OCI-LY3 (cell line): ENCODE data around the gene CCDC201.
"Not testable (repeated sequence)": the region's sequence is repeated elsewhere in the genome, so short reads cannot be mapped to it uniquely, and the experiment has no call there.

Experiments
- H2AFZ ChIP-seq: fragments of 200-600, 300-600 bp; shearing (Covaris generic); 2 replicates; pipeline ENCODE4 v1.6.0; 2014; ENCODE audit warnings: antibody characterized with exemption, low read depth, low read length
- H3K27ac ChIP-seq: fragments of 200-600, 300-600 bp; sonication (generic); 2 replicates; pipeline ENCODE4 v1.5.1; 2014; ENCODE audit warnings: mild to moderate bottlenecking, low read length, moderate library complexity, mixed read lengths
- H3K27me3 ChIP-seq: fragments of 200-600, 300-600 bp; sonication (generic); 2 replicates; pipeline ENCODE4 v1.6.1; 2014; ENCODE audit warnings: low read depth, low read length, mixed read lengths
- H3K36me3 ChIP-seq: fragments of 200-600, 300-600 bp; sonication (generic); replicated peaks from 2 replicates; pipeline ENCODE3; 2014; ENCODE audit warnings: low read depth, low read length, mixed read lengths
- H3K4me1 ChIP-seq: fragments of 300-600, 200-600 bp; sonication (generic); 2 replicates; pipeline ENCODE4 v1.6.1; 2014; ENCODE audit warnings: low read length, mixed read lengths
- H3K4me2 ChIP-seq: fragments of 200-600, 300-600 bp; sonication (generic); 2 replicates; pipeline ENCODE4 v1.6.1; 2014; ENCODE audit warnings: low read length, mixed read lengths
- H3K4me3 ChIP-seq: fragments of 300-600, 200-600 bp; sonication (generic); 2 replicates; pipeline ENCODE4 v1.5.1; 2014; ENCODE audit warnings: antibody characterized with exemption, mild to moderate bottlenecking, low read length, moderate library complexity
- H3K79me2 ChIP-seq: fragments of 300-600, 200-600 bp; shearing (Covaris generic); 2 replicates; pipeline ENCODE4 v1.6.1; 2014; ENCODE audit warnings: mild to moderate bottlenecking, low read length, mixed read lengths
- H3K9ac ChIP-seq: fragments of 300-600, 200-600 bp; shearing (Covaris generic); 2 replicates; pipeline ENCODE4 v1.6.0; 2014; ENCODE audit warnings: mild to moderate bottlenecking, low read length, moderate library complexity
- H3K9me3 ChIP-seq: fragments of 200-600, 300-600 bp; shearing (Covaris generic); 2 replicates; pipeline ENCODE4 v1.6.1; 2014; ENCODE audit warnings: low read length, mixed read lengths; ENCODE audit not compliant: insufficient read depth
- H4K20me1 ChIP-seq: fragments of 200-600, 300-600 bp; sonication (generic); 2 replicates; pipeline ENCODE4 v1.6.1; 2016; ENCODE audit warnings: low read length, mixed read lengths; ENCODE audit not compliant: insufficient read depth

CCDC201 gene

DNA sequence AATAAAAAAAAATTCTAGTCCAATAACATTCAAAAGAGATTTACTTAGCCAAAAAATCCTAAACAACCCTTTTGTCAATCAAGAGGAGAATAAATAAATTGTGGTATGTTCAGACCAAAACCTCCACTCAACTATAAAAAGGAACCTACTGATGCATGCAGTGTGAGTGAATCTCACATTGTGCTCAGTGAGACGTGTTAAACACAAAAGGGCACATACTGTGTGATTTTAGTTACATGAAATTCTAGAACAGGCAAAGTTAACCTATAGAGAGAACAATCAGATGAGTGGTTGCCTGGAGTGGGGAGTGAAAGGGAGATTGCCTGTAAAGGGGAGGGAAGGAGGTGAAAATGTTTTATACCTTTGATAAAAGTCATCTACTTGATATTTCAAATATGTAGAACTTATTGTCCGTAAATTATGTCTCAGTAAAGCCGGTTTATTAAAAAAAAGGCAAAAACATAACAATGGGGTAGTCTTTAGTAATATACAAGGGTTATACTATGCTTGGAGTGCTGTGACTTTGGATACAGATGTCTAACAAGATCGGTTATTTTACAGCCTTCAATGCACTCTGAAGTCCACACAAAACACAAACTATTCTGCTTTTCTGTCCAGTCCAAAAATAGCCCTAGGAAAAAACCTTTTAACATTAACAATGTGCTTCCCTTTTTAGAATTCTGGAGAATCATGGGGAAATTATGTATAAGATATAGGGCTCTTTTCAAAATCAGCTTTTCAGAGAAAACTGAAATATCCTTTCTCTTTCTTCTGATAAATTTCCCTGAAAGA is 30.8 kb downstream of the CCDC201 start:
- not testable (repeated sequence) for H3K27ac ChIP-seq, H3K79me2 ChIP-seq, H3K9ac ChIP-seq, H3K4me3 ChIP-seq, H3K4me2 ChIP-seq, H4K20me1 ChIP-seq, H3K27me3 ChIP-seq, H2AFZ ChIP-seq, H3K36me3 ChIP-seq, H3K4me1 ChIP-seq, H3K9me3 ChIP-seq

GRCh38 chr7:45838852-45839251 is 34.0 kb downstream of the CCDC201 start:
- H3K4me3 ChIP-seq, H3K9ac ChIP-seq, H3K9me3 ChIP-seq, H3K4me1 ChIP-seq, H4K20me1 ChIP-seq, H2AFZ ChIP-seq, H3K27ac ChIP-seq, H3K4me2 ChIP-seq, H3K27me3 ChIP-seq, H3K36me3 ChIP-seq, H3K79me2 ChIP-seq: not testable (repeated sequence)

DNA sequence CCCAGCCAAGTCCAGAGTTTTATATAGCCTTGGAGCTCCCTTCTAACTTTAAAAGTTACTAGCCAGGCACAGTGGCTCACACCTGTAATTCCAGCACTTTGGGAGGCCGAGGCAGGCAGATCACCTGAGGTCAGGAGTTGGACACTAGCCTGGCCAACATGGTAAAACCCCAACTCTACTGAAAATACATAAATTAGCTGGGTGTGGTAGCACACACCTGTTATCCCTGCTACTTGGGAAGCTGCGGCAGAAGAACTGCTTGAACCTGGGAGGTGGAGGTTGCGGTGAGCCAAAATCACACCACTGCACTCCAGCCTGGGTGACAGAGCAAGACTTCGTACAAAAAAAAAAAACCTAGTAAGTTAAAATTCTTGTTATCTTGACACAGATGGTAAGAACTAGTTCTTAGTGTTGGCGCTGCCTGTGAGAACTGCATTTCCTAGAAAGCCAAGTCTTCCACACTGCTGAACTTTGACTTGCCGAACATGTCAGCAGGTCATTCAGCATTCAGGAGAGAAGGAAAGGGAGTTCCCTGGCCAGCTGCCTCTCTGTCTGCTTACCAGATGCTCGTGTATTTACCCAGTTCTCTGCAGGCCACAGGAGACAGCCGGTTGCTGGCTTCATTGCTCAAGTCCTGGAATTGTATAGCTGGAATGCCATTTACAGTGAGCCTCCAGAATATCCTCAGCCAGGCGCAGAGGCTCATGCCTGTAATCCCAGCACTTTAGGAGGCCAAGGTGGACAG is 40.3 kb downstream of the CCDC201 start:
- not testable (repeated sequence) for H3K4me3 ChIP-seq, H3K4me1 ChIP-seq, H3K79me2 ChIP-seq, H3K27ac ChIP-seq, H3K9me3 ChIP-seq, H3K4me2 ChIP-seq, H3K36me3 ChIP-seq, H3K9ac ChIP-seq, H2AFZ ChIP-seq, H4K20me1 ChIP-seq, H3K27me3 ChIP-seq

- H4K20me1 ChIP-seq, H3K4me1 ChIP-seq, H3K79me2 ChIP-seq, H3K36me3 ChIP-seq, H3K4me3 ChIP-seq, H3K9ac ChIP-seq, H3K27ac ChIP-seq, H3K4me2 ChIP-seq, H3K9me3 ChIP-seq, H3K27me3 ChIP-seq, H2AFZ ChIP-seq: not testable (repeated sequence)
Measured at GRCh38 chr7:45829846-45830245, 43.0 kb downstream of the CCDC201 start.

GRCh38 chr7:45827731-45828130 is 45.2 kb downstream of the CCDC201 start:
- not testable (repeated sequence) for H3K4me2 ChIP-seq, H4K20me1 ChIP-seq, H3K4me1 ChIP-seq, H3K79me2 ChIP-seq, H3K9me3 ChIP-seq, H3K4me3 ChIP-seq, H2AFZ ChIP-seq, H3K9ac ChIP-seq, H3K27ac ChIP-seq, H3K36me3 ChIP-seq, H3K27me3 ChIP-seq

DNA sequence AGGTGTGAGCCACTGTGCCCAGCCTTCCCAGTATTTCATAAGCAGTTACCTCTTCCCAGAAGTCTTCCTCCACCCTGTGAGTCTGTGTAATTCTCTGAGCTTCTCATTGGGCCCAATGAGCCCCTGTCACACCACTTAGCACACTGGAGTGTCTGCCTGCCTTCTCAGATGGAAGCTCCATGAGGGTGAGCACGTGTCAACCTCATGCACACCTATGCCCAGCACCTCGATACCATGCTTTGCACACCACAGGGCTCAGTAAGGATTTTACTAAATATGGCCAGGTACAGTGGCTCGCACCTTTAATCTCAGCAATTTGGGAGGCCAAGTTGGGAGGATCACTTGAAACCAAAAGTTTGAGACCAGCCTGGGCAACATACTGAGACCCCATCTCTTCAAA is 46.3 kb downstream of the CCDC201 start:
- H3K4me1 ChIP-seq, H4K20me1 ChIP-seq, H3K9ac ChIP-seq, H3K4me2 ChIP-seq, H3K27me3 ChIP-seq, H3K4me3 ChIP-seq, H3K79me2 ChIP-seq, H2AFZ ChIP-seq, H3K27ac ChIP-seq, H3K9me3 ChIP-seq, H3K36me3 ChIP-seq: not testable (repeated sequence)

DNA sequence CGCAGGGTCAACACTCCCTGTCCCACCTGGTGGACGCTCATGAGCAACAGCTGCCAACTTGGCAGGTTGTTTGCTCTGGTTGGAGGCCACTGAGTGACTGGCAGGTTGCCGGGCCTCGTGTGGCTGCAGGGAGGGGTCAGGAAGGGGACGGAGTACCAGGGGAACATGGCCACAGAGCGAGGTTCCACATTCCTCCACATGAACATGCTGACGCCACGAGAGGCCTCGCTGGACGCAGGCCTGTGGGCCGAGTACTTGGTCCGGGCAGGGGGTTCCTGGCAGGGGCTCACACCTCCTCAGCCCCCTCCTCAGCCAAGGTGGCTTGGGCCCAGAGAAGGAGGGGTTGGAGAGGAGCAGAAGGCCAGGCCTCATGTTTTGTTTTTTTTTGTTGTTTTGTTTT is 54.1 kb downstream of the CCDC201 start:
- H3K9me3 ChIP-seq, H3K36me3 ChIP-seq, H3K27me3 ChIP-seq, H2AFZ ChIP-seq, H3K4me3 ChIP-seq, H3K79me2 ChIP-seq, H4K20me1 ChIP-seq, H3K4me2 ChIP-seq, H3K4me1 ChIP-seq, H3K27ac ChIP-seq, H3K9ac ChIP-seq: not testable (repeated sequence)

DNA sequence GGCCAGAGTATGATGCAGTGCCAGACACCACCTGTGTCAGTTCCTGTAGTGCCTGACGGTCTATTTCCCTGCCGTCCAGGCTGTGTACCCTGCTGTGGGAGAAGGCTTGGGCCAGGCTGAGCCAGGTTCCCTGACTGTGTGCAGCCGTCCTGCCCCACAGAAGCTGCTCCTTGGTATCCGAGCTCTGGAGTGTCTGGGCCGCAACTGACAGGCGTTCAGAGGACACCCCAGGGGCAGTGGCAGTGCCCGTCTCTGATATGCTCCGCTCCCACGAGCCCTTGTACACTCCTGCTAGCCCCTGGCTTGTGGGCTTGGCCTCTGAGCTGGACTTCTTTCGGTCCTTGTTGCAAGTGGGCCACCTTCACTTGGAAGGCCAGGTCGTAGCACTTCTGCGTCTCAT is 55.0 kb downstream of the CCDC201 start:
- not testable (repeated sequence) for H3K4me1 ChIP-seq, H3K27ac ChIP-seq, H3K9ac ChIP-seq, H3K4me3 ChIP-seq, H4K20me1 ChIP-seq, H2AFZ ChIP-seq, H3K4me2 ChIP-seq, H3K79me2 ChIP-seq, H3K9me3 ChIP-seq, H3K36me3 ChIP-seq, H3K27me3 ChIP-seq

DNA sequence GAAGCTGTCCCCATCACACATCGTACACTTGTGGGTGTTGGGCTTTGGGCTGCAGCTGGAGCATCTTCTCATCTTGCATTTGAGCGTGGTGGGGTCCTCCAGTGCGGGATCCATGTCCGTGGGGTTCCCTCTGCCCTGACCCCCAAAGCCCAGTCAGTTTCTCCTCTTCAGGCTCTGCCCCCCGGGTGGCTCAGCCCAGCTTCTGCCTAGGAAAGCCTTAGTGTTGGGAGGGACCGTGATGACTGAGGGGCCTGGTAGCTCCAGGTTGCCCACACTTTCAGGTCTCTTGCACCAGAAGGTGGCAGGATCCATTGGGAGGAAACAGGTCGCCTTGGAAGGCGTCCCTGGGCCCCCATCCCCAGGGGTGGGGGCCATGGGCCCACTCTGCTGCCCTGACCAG is 55.9 kb downstream of the CCDC201 start:
- not testable (repeated sequence) for H3K4me1 ChIP-seq, H2AFZ ChIP-seq, H3K27me3 ChIP-seq, H3K9me3 ChIP-seq, H3K4me3 ChIP-seq, H3K79me2 ChIP-seq, H3K27ac ChIP-seq, H3K4me2 ChIP-seq, H4K20me1 ChIP-seq, H3K9ac ChIP-seq, H3K36me3 ChIP-seq
